ENCODE data around the gene ARNT2. TPM values are rescaled to one million over a fixed set of nuclear protein-coding genes. Genes with fewer than 3 reads are reported as not detected.

ARNT2 gene
- total and polyA plus RNA-seq, 4 experiments from 2014 or later, result not detected

DNA sequence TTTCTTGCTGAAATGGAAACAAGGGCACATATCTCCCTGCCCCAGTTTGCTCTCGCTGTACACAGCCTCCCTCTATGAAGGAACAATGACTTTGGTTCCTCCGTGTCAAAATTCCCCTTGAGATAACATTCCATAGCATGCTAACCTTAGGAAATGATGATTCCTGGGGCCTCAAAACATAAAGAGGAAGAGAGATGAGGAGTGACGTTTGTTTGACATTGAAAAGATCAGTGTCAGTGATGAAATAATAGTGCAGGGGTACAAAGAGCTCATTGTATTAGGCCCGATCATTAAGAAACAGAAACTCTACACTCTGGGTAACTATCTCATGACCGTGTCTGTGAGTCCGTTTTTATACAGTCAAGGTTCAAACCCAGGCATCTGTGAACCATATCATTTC is 55.2 kb downstream of the ARNT2 start:
- Histone ChIP-seq H3K27me3 (ENCODE audit: insufficient read depth, low read length) (no peaks in the 10 kb centered on the region), H3K27ac (ENCODE audit: low read depth, low read length) (no peak overlapping the region), H3K9me3 (ENCODE audit: control insufficient read depth in 1 of 2, low read length in 2 of 2) (no peaks in the 10 kb centered on the region), H3K36me3 (ENCODE audit: insufficient read depth, low read length) (no peaks in the 10 kb centered on the region), H3K4me1 (ENCODE audit: insufficient read depth, low read length) (no peaks in the 10 kb centered on the region), H3K4me3 (ENCODE audit: low read length in 2 of 2) (no peak overlapping the region)
- Mint-ChIP-seq H3K36me3 (no peaks in the 10 kb centered on the region), H3K4me1 (peaks cover 0 to 6% (median 1%) of the 10 kb centered on the region in 4 donors), H3K27ac (no peak overlapping the region), H3K27me3 (peaks cover 3 to 6% of the 10 kb centered on the region in 2 donors), H3K9me3 (no peaks in the 10 kb centered on the region), H3K4me3 (no peak overlapping the region)
- intact Hi-C loops (cut with micrococcal nuclease), result loop anchor here (5.0 to 10.0 kb wide), 2 partner anchors 235 to 648 kb away; partner anchors contain the start of gene ABHD17C
- no peak for DNase-seq
- ChIA-PET POLR2A (ENCODE audit: partially characterized antibody) (no interaction called here), CTCF (ENCODE audit: partially characterized antibody) (interaction anchor here (1.3 to 1.8 kb wide), 2 partner anchors 317 to 807 kb away, joined by 6 to 11 read pairs; no protein-coding TSS in a partner anchor)

DNA sequence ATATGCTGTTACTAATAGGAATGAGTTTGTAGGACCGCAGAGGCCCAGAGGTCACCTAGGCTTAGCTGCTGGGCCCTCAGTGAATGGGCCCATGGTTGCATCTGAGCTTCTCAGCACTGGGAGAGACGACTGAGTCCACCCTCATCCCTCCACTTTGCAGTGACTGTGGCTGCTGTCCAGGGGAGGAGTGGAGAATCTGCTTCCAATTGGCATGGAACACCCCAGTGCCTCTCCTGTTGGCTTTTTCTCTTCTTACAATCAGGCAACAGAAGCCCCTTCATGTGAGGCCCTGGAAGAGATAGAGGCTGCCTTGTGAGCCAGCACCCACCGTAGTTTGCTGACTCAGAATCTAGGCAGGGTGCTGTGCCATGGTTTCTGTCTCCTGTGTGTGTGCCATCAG is 55.6 kb downstream of the ARNT2 start:
- intact Hi-C loops (cut with micrococcal nuclease), result loop anchor here (5.0 to 10.0 kb wide), 2 partner anchors 235 to 647 kb away; partner anchors contain the start of gene ABHD17C
- no peak for DNase-seq
- no peak overlapping the region for H3K27ac ChIP-seq (ENCODE audit: low read depth, low read length)

DNA sequence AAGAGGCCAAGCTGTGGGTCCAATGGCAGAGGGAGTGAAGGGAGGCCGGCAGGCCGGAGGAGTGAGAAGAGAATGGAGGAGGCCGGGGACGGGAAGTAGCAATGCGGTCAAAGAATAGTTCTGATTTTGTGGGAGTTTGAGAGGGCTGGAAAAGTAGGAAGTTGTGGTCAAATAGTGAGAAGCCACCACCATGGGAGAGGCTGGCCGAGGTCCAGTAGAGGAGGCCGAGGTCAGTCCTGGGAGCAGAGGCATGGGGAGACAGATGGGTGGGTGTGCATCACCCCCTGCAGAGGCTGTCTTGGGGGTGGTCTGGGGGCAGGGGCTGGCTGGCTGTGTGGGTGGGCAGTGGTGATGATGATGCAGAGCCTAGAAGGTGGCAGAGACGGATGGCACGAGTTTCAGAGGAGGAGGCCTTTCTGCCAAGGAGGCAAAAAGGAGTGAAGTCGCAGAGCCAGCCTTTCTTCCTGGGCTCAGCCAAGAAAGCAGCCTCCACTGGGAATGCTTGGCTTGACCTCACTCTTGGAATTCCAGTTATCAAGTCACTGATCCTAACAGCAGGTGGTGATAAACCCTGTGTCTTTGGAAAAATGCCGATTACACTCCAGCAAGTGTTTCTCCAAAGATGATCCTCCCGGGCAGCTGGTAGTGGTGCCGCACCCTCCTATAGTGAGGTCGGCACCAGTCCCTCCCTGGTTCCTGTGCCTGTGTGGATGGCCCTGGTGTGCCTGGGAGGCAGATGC is 57.3 kb downstream of the ARNT2 start:
- Mint-ChIP-seq H3K27me3 (peaks cover 2 to 5% of the 10 kb centered on the region in 2 donors), H3K4me1 (no peaks in the 10 kb centered on the region), H3K9me3 (no peaks in the 10 kb centered on the region), H3K4me3 (no peak overlapping the region), H3K36me3 (no peaks in the 10 kb centered on the region), H3K27ac (no peak overlapping the region)
- ChIA-PET CTCF (ENCODE audit: partially characterized antibody) (interaction anchor here (1.3 kb wide), 1 partner anchor 9 kb away, joined by 3 read pairs; no protein-coding TSS in a partner anchor), POLR2A (ENCODE audit: partially characterized antibody) (no interaction called here)
- no peaks in the 10 kb centered on the region for H3K4me1 ChIP-seq (ENCODE audit: insufficient read depth, low read length)
- no peaks in the 10 kb centered on the region for H3K9me3 ChIP-seq (ENCODE audit: control insufficient read depth in 1 of 2, low read length in 2 of 2)
- intact Hi-C loops (cut with micrococcal nuclease), result no loop called here
- H3K27ac ChIP-seq (ENCODE audit: low read depth, low read length), result no peak overlapping the region
- no peaks in the 10 kb centered on the region for H3K27me3 ChIP-seq (ENCODE audit: insufficient read depth, low read length)
- no peak for DNase-seq
- H3K36me3 ChIP-seq (ENCODE audit: insufficient read depth, low read length), result no peaks in the 10 kb centered on the region
- H3K4me3 ChIP-seq (ENCODE audit: low read length in 2 of 2), result no peak overlapping the region

More for the DNA sequence above, 55.6 kb downstream of the ARNT2 start:
- Mint-ChIP-seq H3K27ac (no peak overlapping the region), H3K36me3 (no peaks in the 10 kb centered on the region), H3K4me3 (no peak overlapping the region), H3K27me3 (peaks cover 3 to 6% of the 10 kb centered on the region in 2 donors), H3K9me3 (no peaks in the 10 kb centered on the region), H3K4me1 (peaks cover 0 to 6% (median 1%) of the 10 kb centered on the region in 4 donors)
- ChIA-PET CTCF (ENCODE audit: partially characterized antibody) (interaction anchor here (1.3 to 1.8 kb wide), 2 partner anchors 316 to 806 kb away, joined by 6 to 11 read pairs; no protein-coding TSS in a partner anchor), POLR2A (ENCODE audit: partially characterized antibody) (no interaction called here)
- Histone ChIP-seq H3K4me1 (ENCODE audit: insufficient read depth, low read length) (no peaks in the 10 kb centered on the region), H3K4me3 (ENCODE audit: low read length in 2 of 2) (no peak overlapping the region), H3K36me3 (ENCODE audit: insufficient read depth, low read length) (no peaks in the 10 kb centered on the region), H3K9me3 (ENCODE audit: control insufficient read depth in 1 of 2, low read length in 2 of 2) (no peaks in the 10 kb centered on the region), H3K27me3 (ENCODE audit: insufficient read depth, low read length) (no peaks in the 10 kb centered on the region)

DNA sequence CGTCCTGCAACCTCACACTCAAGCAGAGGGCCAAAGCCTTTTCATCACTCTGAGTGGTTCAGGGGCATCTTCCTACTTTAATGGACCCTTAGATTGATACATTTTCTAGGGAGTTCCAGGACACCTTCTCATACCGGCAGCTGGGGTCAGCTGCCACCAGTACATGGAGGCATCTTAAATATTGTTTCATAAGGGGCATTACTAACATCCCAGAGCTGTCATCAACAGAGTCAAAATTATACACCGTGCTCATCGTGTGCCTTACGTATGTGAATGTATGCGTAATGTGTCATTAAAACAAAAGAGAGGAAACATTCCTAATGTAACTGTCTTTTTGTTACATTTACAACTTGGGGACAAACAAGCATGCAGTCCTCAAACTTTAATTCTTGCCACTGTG is 57.9 kb downstream of the ARNT2 start:
- Histone ChIP-seq H3K36me3 (ENCODE audit: insufficient read depth, low read length) (no peaks in the 10 kb centered on the region), H3K27me3 (ENCODE audit: insufficient read depth, low read length) (no peaks in the 10 kb centered on the region), H3K27ac (ENCODE audit: low read depth, low read length) (no peak overlapping the region), H3K4me1 (ENCODE audit: insufficient read depth, low read length) (no peaks in the 10 kb centered on the region), H3K4me3 (ENCODE audit: low read length in 2 of 2) (no peak overlapping the region), H3K9me3 (ENCODE audit: control insufficient read depth in 1 of 2, low read length in 2 of 2) (no peaks in the 10 kb centered on the region)
- Mint-ChIP-seq H3K36me3 (no peaks in the 10 kb centered on the region), H3K4me1 (no peaks in the 10 kb centered on the region), H3K9me3 (no peaks in the 10 kb centered on the region), H3K27me3 (peaks cover 4 to 8% of the 10 kb centered on the region in 2 donors), H3K4me3 (no peak overlapping the region), H3K27ac (no peak overlapping the region)
- no peak for DNase-seq
- ChIA-PET CTCF (ENCODE audit: partially characterized antibody) (interaction anchor here (1.3 kb wide), 1 partner anchor 9 kb away, joined by 3 read pairs; no protein-coding TSS in a partner anchor), POLR2A (ENCODE audit: partially characterized antibody) (no interaction called here)
- intact Hi-C loops (cut with micrococcal nuclease), result no loop called here

DNA sequence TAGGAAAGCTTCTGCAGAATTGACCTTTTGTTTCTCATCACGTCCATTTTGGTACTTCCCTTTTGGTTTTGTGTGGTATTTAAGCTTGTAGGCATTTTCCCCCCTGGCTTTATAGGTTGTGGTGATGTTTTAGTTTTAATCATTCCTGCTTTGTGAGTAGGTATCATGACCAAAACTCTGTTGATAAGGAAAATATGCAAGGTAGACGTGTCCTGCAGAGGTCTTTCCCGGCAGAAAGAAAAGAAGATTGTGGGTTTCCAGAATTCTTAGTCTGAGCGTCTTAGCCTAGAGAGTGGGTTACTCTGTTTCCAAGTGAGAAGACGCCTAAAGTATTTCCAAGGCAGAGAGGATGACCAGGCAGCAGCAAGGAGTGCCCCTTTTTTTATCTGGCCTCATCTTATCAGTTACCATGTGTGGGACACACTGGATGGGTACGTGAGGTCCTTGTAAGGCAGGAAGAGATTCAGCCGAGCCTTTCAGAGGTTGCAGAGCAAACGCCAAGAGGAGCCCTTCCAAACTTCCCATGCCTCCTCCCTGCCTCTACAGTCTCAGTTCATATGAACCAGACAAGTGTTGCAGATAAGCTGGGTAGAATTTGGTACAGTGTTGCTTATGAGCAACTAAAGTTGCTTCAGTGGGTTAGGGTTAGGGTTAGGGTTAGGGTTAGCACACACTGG is 58.8 kb downstream of the ARNT2 start:
- Mint-ChIP-seq H3K36me3 (no peaks in the 10 kb centered on the region), H3K4me1 (no peaks in the 10 kb centered on the region), H3K27me3 (peaks cover 7 to 10% of the 10 kb centered on the region in 2 donors), H3K27ac (no peak overlapping the region), H3K9me3 (no peaks in the 10 kb centered on the region), H3K4me3 (no peak overlapping the region)
- H3K4me3 ChIP-seq (ENCODE audit: low read length in 2 of 2), result no peak overlapping the region
- H3K4me1 ChIP-seq (ENCODE audit: insufficient read depth, low read length), result no peaks in the 10 kb centered on the region
- intact Hi-C loops (cut with micrococcal nuclease), result no loop called here
- ChIA-PET CTCF (ENCODE audit: partially characterized antibody) (interaction anchor here (1.3 kb wide), 2 partner anchors 10 to 313 kb away, joined by 3 to 4 read pairs; no protein-coding TSS in a partner anchor), POLR2A (ENCODE audit: partially characterized antibody) (no interaction called here)
- H3K36me3 ChIP-seq (ENCODE audit: insufficient read depth, low read length), result no peaks in the 10 kb centered on the region
- no peak overlapping the region for H3K27ac ChIP-seq (ENCODE audit: low read depth, low read length)
- no peak for DNase-seq
- H3K27me3 ChIP-seq (ENCODE audit: insufficient read depth, low read length), result no peaks in the 10 kb centered on the region
- no peaks in the 10 kb centered on the region for H3K9me3 ChIP-seq (ENCODE audit: control insufficient read depth in 1 of 2, low read length in 2 of 2)

DNA sequence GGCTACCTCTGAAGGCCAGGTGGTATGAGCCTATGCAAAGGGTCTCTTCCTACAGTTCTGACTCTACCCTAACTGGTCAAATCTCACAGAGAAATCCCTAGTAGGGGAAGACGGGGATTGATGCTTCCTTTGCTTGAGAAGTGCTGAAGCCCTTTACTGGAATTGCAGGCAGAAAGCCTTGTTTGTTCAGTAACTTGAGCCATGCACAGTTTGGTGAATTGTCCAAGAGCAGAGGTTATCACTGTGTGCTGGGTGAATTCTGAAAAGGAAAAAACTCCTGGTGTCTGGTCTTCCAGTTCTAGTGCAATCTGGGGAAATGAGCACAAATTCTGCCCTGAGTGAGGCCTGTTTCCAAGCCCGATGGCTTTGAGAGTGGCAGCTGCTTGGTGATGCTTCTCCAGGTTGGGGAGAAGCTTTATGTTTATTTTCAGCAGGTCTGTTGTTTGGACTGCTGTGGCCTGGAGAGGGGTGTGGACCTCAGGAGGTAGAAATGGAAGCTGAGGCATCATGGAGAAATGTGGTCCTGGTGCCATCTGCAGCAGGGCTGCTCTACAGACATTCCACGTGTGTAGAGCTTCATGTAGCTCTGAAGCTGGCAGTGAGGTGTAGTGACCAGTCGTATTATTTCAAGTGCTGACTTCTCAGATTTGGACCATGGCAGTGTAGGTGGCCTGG is 60.9 kb downstream of the ARNT2 start:
- H3K27ac ChIP-seq (ENCODE audit: low read depth, low read length), result no peak overlapping the region
- no peaks in the 10 kb centered on the region for H3K9me3 ChIP-seq (ENCODE audit: control insufficient read depth in 1 of 2, low read length in 2 of 2)
- Mint-ChIP-seq H3K27ac (no peak overlapping the region), H3K36me3 (no peaks in the 10 kb centered on the region), H3K9me3 (no peaks in the 10 kb centered on the region), H3K4me1 (no peaks in the 10 kb centered on the region), H3K27me3 (peaks cover 10 to 12% of the 10 kb centered on the region in 2 donors), H3K4me3 (no peak overlapping the region)
- no peak for DNase-seq
- H3K4me1 ChIP-seq (ENCODE audit: insufficient read depth, low read length), result no peaks in the 10 kb centered on the region
- ChIA-PET CTCF (ENCODE audit: partially characterized antibody) (interaction anchor here (2.8 kb wide), 1 partner anchor 9 kb away, joined by 16 read pairs; no protein-coding TSS in a partner anchor), POLR2A (ENCODE audit: partially characterized antibody) (no interaction called here)
- H3K4me3 ChIP-seq (ENCODE audit: low read length in 2 of 2), result no peak overlapping the region
- intact Hi-C loops (cut with micrococcal nuclease), result no loop called here
- no peaks in the 10 kb centered on the region for H3K27me3 ChIP-seq (ENCODE audit: insufficient read depth, low read length)
- no peaks in the 10 kb centered on the region for H3K36me3 ChIP-seq (ENCODE audit: insufficient read depth, low read length)

DNA sequence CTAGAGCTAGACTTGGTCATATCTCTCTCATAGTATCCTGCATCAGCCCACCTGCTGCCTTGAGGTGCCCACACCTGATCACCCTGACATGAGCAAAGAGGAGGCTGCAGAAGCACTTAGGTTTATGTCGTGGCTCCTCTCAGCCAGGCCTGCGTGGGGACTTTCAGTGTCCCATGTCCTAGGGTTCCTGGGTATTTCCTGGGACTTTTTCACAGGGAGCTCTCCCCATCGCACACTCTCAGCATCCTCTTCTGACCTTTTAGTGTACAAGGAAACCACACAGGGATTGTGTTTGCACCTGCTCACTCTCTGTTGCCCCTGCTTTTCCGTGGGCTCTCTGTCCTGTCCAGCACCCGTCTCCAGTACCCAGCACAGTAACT is 61.4 kb downstream of the ARNT2 start:
- no peak for DNase-seq
- Histone ChIP-seq H3K4me1 (ENCODE audit: insufficient read depth, low read length) (no peaks in the 10 kb centered on the region), H3K4me3 (ENCODE audit: low read length in 2 of 2) (no peak overlapping the region), H3K27ac (ENCODE audit: low read depth, low read length) (no peak overlapping the region), H3K36me3 (ENCODE audit: insufficient read depth, low read length) (no peaks in the 10 kb centered on the region), H3K27me3 (ENCODE audit: insufficient read depth, low read length) (no peaks in the 10 kb centered on the region), H3K9me3 (ENCODE audit: control insufficient read depth in 1 of 2, low read length in 2 of 2) (no peaks in the 10 kb centered on the region)
- ChIA-PET CTCF (ENCODE audit: partially characterized antibody) (interaction anchor here (2.8 kb wide), 1 partner anchor 9 kb away, joined by 16 read pairs; no protein-coding TSS in a partner anchor), POLR2A (ENCODE audit: partially characterized antibody) (no interaction called here)
- no peaks in the 10 kb centered on the region for H3K9me3 Mint-ChIP-seq
- no peaks in the 10 kb centered on the region for H3K4me1 Mint-ChIP-seq
- H3K27me3 Mint-ChIP-seq, result peaks cover 12 to 14% of the 10 kb centered on the region in 2 donors
- no peak overlapping the region for H3K27ac Mint-ChIP-seq
- intact Hi-C loops (cut with micrococcal nuclease), result no loop called here
- no peaks in the 10 kb centered on the region for H3K36me3 Mint-ChIP-seq
- no peak overlapping the region for H3K4me3 Mint-ChIP-seq
